ENCODE results near the gene TRPM4. TPM values are rescaled to one million over a fixed set of nuclear protein-coding genes. Genes with fewer than 3 reads are reported as not detected.
A peak's percentile ranks its signal among the peaks of the same experiment; 100 is the strongest.
"Not testable (repeated sequence)": the region's sequence is repeated elsewhere in the genome, so short reads cannot be mapped to it uniquely, and the experiment has no call there.

Gene TRPM4
- total RNA-seq, 4 donors from 2014 or later = 16.3 to 38.5 (median 17.3) TPM

DNA sequence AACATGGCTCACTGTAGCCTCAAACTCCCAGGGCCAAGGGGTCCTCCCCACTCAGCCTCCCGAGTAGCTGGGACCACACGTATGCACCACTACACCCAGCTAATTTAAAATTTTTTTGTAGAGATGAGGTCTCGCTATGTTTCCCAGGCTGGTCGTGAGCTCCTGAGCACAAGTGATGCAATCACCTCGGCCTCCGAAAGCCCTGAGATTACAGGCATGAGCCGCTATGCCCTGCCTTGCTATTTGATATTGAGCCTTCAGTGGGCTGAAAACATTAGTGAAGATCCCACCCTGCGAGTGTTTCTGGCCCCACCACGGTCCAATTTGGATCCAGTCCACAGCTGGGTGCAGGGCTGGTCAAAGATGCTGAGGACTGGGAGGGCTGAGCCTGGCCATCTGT is 65.9 kb downstream of the TRPM4 start:
- no peak overlapping the region for H3K4me3 ChIP-seq
- TF ChIP-seq POLR2AphosphoS5 (IDR thresholded peaks at IDR 0.05) = no peak
- TF ChIP-seq, protein P1, sequence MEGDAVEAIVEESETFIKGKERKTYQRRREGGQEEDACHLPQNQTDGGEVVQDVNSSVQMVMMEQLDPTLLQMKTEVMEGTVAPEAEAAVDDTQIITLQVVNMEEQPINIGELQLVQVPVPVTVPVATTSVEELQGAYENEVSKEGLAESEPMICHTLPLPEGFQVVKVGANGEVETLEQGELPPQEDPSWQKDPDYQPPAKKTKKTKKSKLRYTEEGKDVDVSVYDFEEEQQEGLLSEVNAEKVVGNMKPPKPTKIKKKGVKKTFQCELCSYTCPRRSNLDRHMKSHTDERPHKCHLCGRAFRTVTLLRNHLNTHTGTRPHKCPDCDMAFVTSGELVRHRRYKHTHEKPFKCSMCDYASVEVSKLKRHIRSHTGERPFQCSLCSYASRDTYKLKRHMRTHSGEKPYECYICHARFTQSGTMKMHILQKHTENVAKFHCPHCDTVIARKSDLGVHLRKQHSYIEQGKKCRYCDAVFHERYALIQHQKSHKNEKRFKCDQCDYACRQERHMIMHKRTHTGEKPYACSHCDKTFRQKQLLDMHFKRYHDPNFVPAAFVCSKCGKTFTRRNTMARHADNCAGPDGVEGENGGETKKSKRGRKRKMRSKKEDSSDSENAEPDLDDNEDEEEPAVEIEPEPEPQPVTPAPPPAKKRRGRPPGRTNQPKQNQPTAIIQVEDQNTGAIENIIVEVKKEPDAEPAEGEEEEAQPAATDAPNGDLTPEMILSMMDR (IDR thresholded peaks at IDR 0.05) = no peak
- TF ChIP-seq EP300 (IDR thresholded peaks at IDR 0.05) = no peak
- TF ChIP-seq POLR2A (IDR thresholded peaks at IDR 0.05) = no peak
- H3K36me3 ChIP-seq = no peaks in the 10 kb centered on the region
- no peak overlapping the region for H3K27ac ChIP-seq
- no peaks in the 10 kb centered on the region for H3K27me3 ChIP-seq
- no peak for ATAC-seq
- H3K9me3 ChIP-seq = no peaks in the 10 kb centered on the region
- 92% methylated on average over 2 of the region's 9 CpGs; no CpG with 5 or more reads in 1 of the 2 donors for WGBS, 2 donors (ENCODE audit: low coverage in 1 of 2)
- H3K4me1 ChIP-seq = peaks cover 0 to 8% (median 0%) of the 10 kb centered on the region in 3 donors

DNA sequence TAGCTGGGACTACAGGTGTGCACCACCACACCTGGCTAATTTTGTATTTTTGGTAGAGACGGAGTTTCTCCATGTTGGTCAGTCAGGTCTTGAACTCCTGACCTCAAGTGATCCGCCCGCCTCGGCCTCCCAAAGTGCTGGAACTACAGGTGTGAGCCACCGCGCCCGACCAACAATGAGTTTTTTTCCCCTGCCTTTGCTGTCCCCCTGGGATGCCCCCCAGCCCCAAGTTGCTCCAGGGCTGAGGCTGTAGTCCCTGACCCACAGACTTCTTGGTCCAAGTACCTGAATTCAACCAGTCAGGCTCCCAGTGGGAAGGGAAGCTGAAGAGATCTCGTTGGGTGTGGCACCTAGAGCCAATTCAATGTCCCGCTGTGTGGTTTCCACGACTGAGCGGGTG is 66.8 kb downstream of the TRPM4 start:
- not testable (repeated sequence) for ATAC-seq, H3K4me3 ChIP-seq, H3K27ac ChIP-seq, H3K27me3 ChIP-seq, H3K4me1 ChIP-seq, H3K36me3 ChIP-seq, H3K9me3 ChIP-seq
- WGBS, 2 donors (ENCODE audit: low coverage in 1 of 2) = no CpG with 5 or more reads among the region's 11 CpGs

DNA sequence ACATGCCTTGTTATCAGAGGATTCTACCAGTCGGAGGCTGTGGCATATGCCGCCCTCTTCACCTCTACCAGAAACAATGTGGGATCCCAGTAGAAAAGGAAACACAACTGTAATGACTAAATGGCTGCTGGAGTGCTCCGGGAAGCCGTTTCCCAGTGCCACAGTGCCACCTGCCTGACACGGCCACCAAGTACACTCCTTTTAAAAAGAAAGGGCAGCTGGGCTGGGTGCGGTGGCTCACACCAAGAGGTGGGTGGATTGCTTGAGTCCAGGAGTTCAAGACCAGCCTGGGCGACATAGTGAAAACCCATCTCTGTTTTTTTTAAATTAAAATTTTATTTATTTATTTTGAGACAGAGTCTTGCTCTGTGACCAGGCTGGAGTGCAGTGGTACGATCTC is 67.3 kb downstream of the TRPM4 start:
- TF ChIP-seq EP300 (IDR thresholded peaks at IDR 0.05) = no peak
- TF ChIP-seq, protein P1 (IDR thresholded peaks at IDR 0.05) = peak in 1 of 4 experiments; percentile 6
- no peak for TF ChIP-seq POLR2A (IDR thresholded peaks at IDR 0.05)
- H3K4me3 ChIP-seq = no peak overlapping the region
- peaks cover 0 to 8% (median 0%) of the 10 kb centered on the region in 3 donors for H3K4me1 ChIP-seq
- no peak overlapping the region for H3K27ac ChIP-seq
- no peaks in the 10 kb centered on the region for H3K27me3 ChIP-seq
- H3K9me3 ChIP-seq = no peaks in the 10 kb centered on the region
- no peak for ATAC-seq
- WGBS, 2 donors (ENCODE audit: low coverage in 1 of 2) = 18 to 41% methylated on average over 6 to 8 of the region's 8 CpGs
- H3K36me3 ChIP-seq = no peaks in the 10 kb centered on the region

DNA sequence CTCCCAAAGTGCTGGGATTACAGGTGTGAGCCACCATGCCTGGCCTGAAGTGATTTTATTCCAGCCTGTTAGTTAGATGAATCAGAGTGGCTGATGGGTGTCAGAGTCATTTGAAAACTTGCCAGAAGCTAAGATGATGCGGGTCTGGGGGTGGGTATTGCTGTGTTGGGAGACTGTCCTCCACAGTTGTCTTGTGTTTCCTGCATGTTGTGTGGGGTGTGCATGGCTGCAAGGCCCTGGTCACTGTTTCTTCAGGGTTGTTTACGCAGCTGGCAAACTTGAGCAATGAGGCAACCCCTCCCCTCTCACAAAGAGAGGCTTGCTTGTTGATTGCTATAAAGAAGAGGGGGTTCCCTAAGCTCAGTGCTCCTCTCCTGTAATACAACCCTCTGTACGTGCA is 71.8 kb downstream of the TRPM4 start:
- TF ChIP-seq EP300 (IDR thresholded peaks at IDR 0.05) (no peak), POLR2A (IDR thresholded peaks at IDR 0.05) (no peak), POLR2AphosphoS5 (IDR thresholded peaks at IDR 0.05) (no peak)
- TF ChIP-seq, protein P1 (IDR thresholded peaks at IDR 0.05) = no peak
- H3K27me3 ChIP-seq = peaks cover 4% of the 10 kb centered on the region
- peaks cover 0 to 8% (median 0%) of the 10 kb centered on the region in 3 donors for H3K4me1 ChIP-seq
- no peak overlapping the region for H3K4me3 ChIP-seq
- H3K27ac ChIP-seq = no peak overlapping the region
- ATAC-seq = no peak
- no peaks in the 10 kb centered on the region for H3K36me3 ChIP-seq
- WGBS, 2 donors (ENCODE audit: low coverage in 1 of 2) = 90 to 100% methylated on average over 1 to 2 of the region's 3 CpGs
- no peaks in the 10 kb centered on the region for H3K9me3 ChIP-seq

DNA sequence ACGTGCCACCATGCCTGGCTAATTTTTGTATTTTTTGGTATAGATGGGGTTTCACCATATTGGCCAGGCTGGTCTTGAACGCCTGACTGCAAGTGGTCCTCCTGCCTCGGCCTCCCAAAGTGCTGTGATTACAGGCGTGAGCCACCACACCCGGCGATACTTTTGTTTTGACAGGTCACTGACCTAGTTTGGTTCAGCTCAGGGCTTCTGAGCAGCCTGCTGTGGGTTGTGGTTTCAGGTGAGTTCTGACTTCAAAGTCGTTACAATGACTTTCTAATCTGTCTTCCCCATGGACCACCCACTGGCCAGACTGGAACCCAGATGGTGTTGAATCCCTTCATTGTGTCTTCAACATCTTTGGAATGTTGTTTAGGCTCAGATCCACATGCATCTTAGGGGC is 73.8 kb downstream of the TRPM4 start:
- ATAC-seq = no peak
- no peak for TF ChIP-seq POLR2A (IDR thresholded peaks at IDR 0.05)
- 83 to 91% methylated on average over 1 to 6 of the region's 7 CpGs for WGBS, 2 donors (ENCODE audit: low coverage in 1 of 2)

DNA sequence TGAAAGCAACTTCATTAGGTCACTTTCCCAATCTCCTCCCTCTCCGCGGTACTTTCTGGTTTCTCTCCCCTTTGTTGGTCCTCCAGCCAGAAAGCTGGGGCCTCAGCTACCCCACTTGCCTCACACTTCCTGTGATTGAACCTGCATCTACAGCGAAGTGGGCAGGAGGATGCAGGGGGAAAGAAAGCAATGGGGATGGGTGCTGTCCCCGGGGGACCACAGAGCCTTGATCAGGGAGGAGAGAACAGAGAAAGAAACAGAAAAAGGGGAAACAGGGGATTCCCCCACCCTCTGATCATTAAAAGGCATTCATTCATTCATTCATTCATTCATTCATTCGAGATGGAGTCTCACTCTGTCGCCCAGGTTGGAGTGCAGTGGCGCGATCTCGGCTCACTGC is 74.2 kb downstream of the TRPM4 start:
- WGBS, 2 donors (ENCODE audit: low coverage in 1 of 2) = 75% methylated on average over 6 of the region's 9 CpGs; no CpG with 5 or more reads in 1 of the 2 donors

More for the DNA sequence above, 73.8 kb downstream of the TRPM4 start:
- Histone ChIP-seq H3K27me3 (peaks cover 4% of the 10 kb centered on the region), H3K27ac (no peak overlapping the region), H3K4me1 (peaks cover 0 to under 1% (median 0%) of the 10 kb centered on the region in 3 donors), H3K36me3 (no peaks in the 10 kb centered on the region), H3K4me3 (no peak overlapping the region), H3K9me3 (no peaks in the 10 kb centered on the region)

More for the DNA sequence above, 74.2 kb downstream of the TRPM4 start:
- TF ChIP-seq POLR2A (IDR thresholded peaks at IDR 0.05) (no peak), POLR2AphosphoS5 (IDR thresholded peaks at IDR 0.05) (no peak)
- TF ChIP-seq, protein P1 (IDR thresholded peaks at IDR 0.05) = no peak
- no peak for ATAC-seq
- H3K27ac ChIP-seq = no peak overlapping the region
- no peak overlapping the region for H3K4me3 ChIP-seq
- H3K36me3 ChIP-seq = no peaks in the 10 kb centered on the region
- H3K27me3 ChIP-seq = peaks cover 4% of the 10 kb centered on the region
- H3K4me1 ChIP-seq = no peaks in the 10 kb centered on the region
- H3K9me3 ChIP-seq = no peaks in the 10 kb centered on the region

Data from gastroesophageal sphincter (tissue), 4 donors.